Ecto neural progenitor cell (in vitro differentiated cells): ENCODE data around the gene ENPP3.
"Not testable (repeated sequence)": the region's sequence is repeated elsewhere in the genome, so short reads cannot be mapped to it uniquely, and the experiment has no call there.

Source experiments
- DNase-seq: peaks from one replicate; pipeline ENCODE4 v3.0.0-alpha.2; 2018; ENCODE audit warnings: low spot score

Gene ENPP3

GRCh38 chr6:131687022-131687421 is 49.9 kb downstream of the ENPP3 start:
- DNase-seq, result no peak

- DNase-seq, result no peak
Measured at GRCh38 chr6:131688286-131688685, 51.2 kb downstream of the ENPP3 start.

- no peak for DNase-seq
Measured at GRCh38 chr6:131692031-131692430, 54.9 kb downstream of the ENPP3 start.

GRCh38 chr6:131692589-131692988 is 55.5 kb downstream of the ENPP3 start:
- no peak for DNase-seq

- DNase-seq, result no peak
Measured at GRCh38 chr6:131693384-131693783, 56.3 kb downstream of the ENPP3 start.

GRCh38 chr6:131694832-131695426 is 57.8 kb downstream of the ENPP3 start:
- DNase-seq, result peak; percentile 72

GRCh38 chr6:131696956-131697355 is 59.9 kb downstream of the ENPP3 start:
- no peak for DNase-seq

- not testable (repeated sequence) for DNase-seq
Measured at GRCh38 chr6:131700851-131701250, 63.7 kb downstream of the ENPP3 start.

GRCh38 chr6:131703905-131704304 is 66.8 kb downstream of the ENPP3 start:
- DNase-seq, result not testable (repeated sequence)

- not testable (repeated sequence) for DNase-seq
Measured at GRCh38 chr6:131710917-131711316, 73.8 kb downstream of the ENPP3 start, which contains the start of gene CTAGE9. CTAGE9 (minus strand) TSS chr6:131711017; CDS start chr6:131711017, 0 bp downstream.

GRCh38 chr6:131715567-131715966 is 78.5 kb downstream of the ENPP3 start:
- DNase-seq, result not testable (repeated sequence)

- DNase-seq, result no peak
Measured at GRCh38 chr6:131717836-131718542, 80.9 kb downstream of the ENPP3 start.

GRCh38 chr6:131721161-131721560 is 84.1 kb downstream of the ENPP3 start:
- no peak for DNase-seq

- no peak for DNase-seq
Measured at GRCh38 chr6:131724114-131724513, 87.0 kb downstream of the ENPP3 start.

- no peak for DNase-seq
Measured at GRCh38 chr6:131727467-131727866, 90.4 kb downstream of the ENPP3 start.

GRCh38 chr6:131727868-131728267 is 90.8 kb downstream of the ENPP3 start:
- no peak for DNase-seq

- no peak for DNase-seq
Measured at GRCh38 chr6:131728296-131728939, 91.3 kb downstream of the ENPP3 start.

- DNase-seq, result no peak
Measured at GRCh38 chr6:131729550-131729949, 92.4 kb downstream of the ENPP3 start.

GRCh38 chr6:131730264-131730663 is 93.2 kb downstream of the ENPP3 start:
- no peak for DNase-seq

GRCh38 chr6:131731224-131731623 is 94.1 kb downstream of the ENPP3 start:
- DNase-seq, result no peak

GRCh38 chr6:131733376-131734016 is 96.4 kb downstream of the ENPP3 start:
- no peak for DNase-seq

GRCh38 chr6:131736003-131736596 is 99.0 kb downstream of the ENPP3 start:
- no peak for DNase-seq
